Heart left ventricle (tissue), 16 donors: ENCODE measurements around the gene PRDM15. TPM values are rescaled to one million over a fixed set of nuclear protein-coding genes. Genes with fewer than 3 reads are reported as not detected.

Experiments
- ATAC-seq, 4 donors: fragments of 200-7000 bp; cut with Tn5 transposase; one replicate each; pipeline ENCODE4 v1.9.1; 2020 to 2022; ENCODE audit warnings: moderate library complexity in 4 of 4, mild to moderate bottlenecking in 3 of 4, moderate number of reproducible peaks in 1 of 4
- DNase-seq, 5 donors: peaks; one replicate each; pipeline ENCODE4 v3.0.0-alpha.2; 2020
- H3K27ac ChIP-seq, 12 donors: fragments of 200-600 bp; sonication (generic) in 4 of 12; one replicate each; pipeline versions ENCODE4 v1.5.0 to v1.8.0; 2016 to 2022; ENCODE audit warnings: mild to moderate bottlenecking in 2 of 12
- H3K27me3 ChIP-seq, 9 donors: fragments of 200-600 bp; sonication (generic) in 2 of 9; one replicate each; pipeline versions ENCODE4 v1.5.1 to v1.8.0; 2016 to 2022; ENCODE audit warnings: mild to moderate bottlenecking in 3 of 9
- H3K36me3 ChIP-seq, 9 donors: fragments of 200-600 bp; sonication (generic) in 2 of 9; one replicate each; pipeline versions ENCODE4 v1.5.0 to v1.8.0; 2018 to 2022; ENCODE audit warnings: mild to moderate bottlenecking in 2 of 9
- H3K4me1 ChIP-seq, 12 donors: fragments of 200-600 bp; sonication (generic) in 4 of 12; one replicate each; pipeline versions ENCODE4 v1.5.0 to v1.8.0; 2016 to 2022; ENCODE audit warnings: mild to moderate bottlenecking in 3 of 12
- H3K4me3 ChIP-seq, 12 donors: fragments of 200-600 bp; sonication (generic) in 4 of 12; one replicate each; pipeline versions ENCODE4 v1.5.0 to v1.8.0; 2017 to 2022; ENCODE audit warnings: mild to moderate bottlenecking in 9 of 12, moderate library complexity in 4 of 12
- H3K9me3 ChIP-seq, 12 donors: fragments of 200-600 bp; sonication (generic) in 4 of 12; one replicate each; pipeline versions ENCODE4 v1.5.0 to v1.8.0; 2016 to 2022; ENCODE audit warnings: mild to moderate bottlenecking in 1 of 12
- CTCF ChIP-seq, 12 donors: fragments of 200-600 bp; sonication (generic) in 4 of 12; IDR thresholded peaks; one replicate each; pipeline versions ENCODE4 v1.5.0 to v1.8.0; 2018 to 2022; ENCODE audit warnings: antibody characterized with exemption in 12 of 12, mild to moderate bottlenecking in 5 of 12
- POLR2A ChIP-seq, 2 donors: fragments of 450-650 bp; IDR thresholded peaks; one replicate each; pipeline ENCODE4 v1.6.1; 2017; ENCODE audit warnings: antibody characterized with exemption in 2 of 2, mild to moderate bottlenecking in 2 of 2, moderate library complexity in 2 of 2
- WGBS, 4 donors: extraction: QIAGEN DNeasy Blood & Tissue Kit in 2 of 4; methylation state at CpG; one replicate each; pipeline versions ENCODE4 v1.1.5 to v1.1.7; 2013 to 2018; 5-methylcytosine and 5-hydroxymethylcytosine counted together
- intact Hi-C, 10 donors: fragments of 100-400 bp; cut with DNase I; formaldehyde crosslinking; loops; one replicate each; pipeline versions ENCODE4 v1.11.1 to v1.14.2; 2022
- polyA plus RNA-seq, 2 donors: library from polyadenylated mRNA; stranded (reverse); fragments of 200-250 nt; gene quantifications; one replicate each; pipeline ENCODE4 v1.2.3, GENCODE V29; 2013
- total RNA-seq, 9 donors: library from RNA; depleted of rRNA in 2 of 9; stranded (reverse); fragments of >200 nt in 2 of 9; fragmentation: NEBNext Ultra II Directional in 3 of 9; extraction: Animal tissue kit (Norgen Biotek cat#: 25700) in 3 of 9; gene quantifications; one replicate each; pipeline versions ENCODE4 v1.1.0 to v1.2.4, GENCODE V29; 2016 to 2023
- donor health status: ischemic (EF 13 %, LVEDD 7.1; RV severe dilation, severe dysfunction).
- donor health status: healthy with polysubstance abuse.
- donor health status: DM: no; HTN: yes; CAD: no.
- donor health status: DM: no; HTN: no; CAD: no.
- donor health status: ischemic (EF 25% LVEDD 6.9; RV normal size, moderate dysfunction).
- donor health status: ischemic (EF 25% LVEDD 5.7; RV mildly dilated, moderate dysfunction).
- donor health status: healthy.
- donor health status: DM: yes; HTN: yes; CAD: no.
- donor health status: ischemic (EF 35%, LVEDD 5.7; RV mildly dilated, moderate dysfunction).
- donor health status: nonischemic (EF 11% LVEDD 7.7; RV severe dilation, severe dysfunction).
- donor health status: DM: yes; HTN: yes; CAD: no.
- donor health status: PGD.
- donor health status: ischemic (EF 29% LVEDD 5.4; RV normal size, mild dysfunction).
- donor health status: nonischemic (EF 23%, LVEDD 6.1; RV moderate dilation, normal function).

Gene PRDM15
- total and polyA plus RNA-seq, 11 donors = 2.1 to 6.3 (median 2.7) TPM

- Histone ChIP-seq H3K9me3 (no peaks in the 10 kb centered on the region), H3K36me3 (peaks cover 0 to 8% (median 2%) of the 10 kb centered on the region in 9 donors), H3K4me3 (no peak overlapping the region), H3K4me1 (peaks cover 0 to 10% (median 0%) of the 10 kb centered on the region in 12 donors), H3K27me3 (no peaks in the 10 kb centered on the region), H3K27ac (no peak overlapping the region)
- intact Hi-C loops = no loop called here
- no peak for ATAC-seq
- 94 to 99% (median 96%) methylated on average over 10 of the region's 10 CpGs for WGBS, 4 donors
- TF ChIP-seq CTCF (IDR thresholded peaks at IDR 0.05) = no peak
- TF ChIP-seq POLR2A (IDR thresholded peaks at IDR 0.05) = no peak
- no peak for DNase-seq
Observed at GRCh38 chr21:41864311-41865001, 14.7 kb downstream of the PRDM15 start.

- peaks cover 0 to 8% (median 0%) of the 10 kb centered on the region in 12 donors for H3K4me1 ChIP-seq
- TF ChIP-seq POLR2A (IDR thresholded peaks at IDR 0.05) = no peak
- TF ChIP-seq CTCF (IDR thresholded peaks at IDR 0.05) = no peak
- no peak for DNase-seq
- no peak overlapping the region for H3K4me3 ChIP-seq
- H3K36me3 ChIP-seq = peaks cover 0 to 17% (median 7%) of the 10 kb centered on the region in 9 donors
- WGBS, 4 donors = 90 to 92% (median 91%) methylated on average over 4 of the region's 4 CpGs
- no peaks in the 10 kb centered on the region for H3K9me3 ChIP-seq
- no peak overlapping the region for H3K27ac ChIP-seq
- H3K27me3 ChIP-seq = no peaks in the 10 kb centered on the region
- intact Hi-C loops = no loop called here
- no peak for ATAC-seq
Observed at GRCh38 chr21:41863439-41863740, 15.8 kb downstream of the PRDM15 start.

- Histone ChIP-seq H3K4me3 (no peak overlapping the region), H3K4me1 (peaks cover 0 to 8% (median 0%) of the 10 kb centered on the region in 12 donors), H3K9me3 (no peaks in the 10 kb centered on the region), H3K27me3 (no peaks in the 10 kb centered on the region), H3K27ac (no peak overlapping the region), H3K36me3 (peaks cover 0 to 27% (median 16%) of the 10 kb centered on the region in 9 donors)
- ATAC-seq (no peak), DNase-seq (no peak)
- TF ChIP-seq CTCF (IDR thresholded peaks at IDR 0.05) (no peak), POLR2A (IDR thresholded peaks at IDR 0.05) (no peak)
- intact Hi-C loops = no loop called here
- WGBS, 4 donors = 87 to 96% (median 90%) methylated on average over 15 to 17 of the region's 17 CpGs
Observed at GRCh38 chr21:41861987-41862386, 17.2 kb downstream of the PRDM15 start.

- Histone ChIP-seq H3K4me1 (peaks cover 0 to 8% (median 0%) of the 10 kb centered on the region in 12 donors), H3K4me3 (no peak overlapping the region), H3K27ac (no peak overlapping the region), H3K36me3 (peaks cover 0 to 34% (median 24%) of the 10 kb centered on the region in 9 donors), H3K27me3 (no peaks in the 10 kb centered on the region), H3K9me3 (no peaks in the 10 kb centered on the region)
- WGBS, 4 donors = 69 to 94% (median 91%) methylated on average over 4 of the region's 4 CpGs
- no peak for DNase-seq
- ATAC-seq = no peak
- TF ChIP-seq POLR2A (IDR thresholded peaks at IDR 0.05) (no peak), CTCF (IDR thresholded peaks at IDR 0.05) (no peak)
- intact Hi-C loops = no loop called here
Observed at GRCh38 chr21:41861255-41861654, 17.9 kb downstream of the PRDM15 start.
